GM19467 (cell line): ENCODE measurements around the gene IGF2BP3.
"Not testable (repeated sequence)": the region's sequence is repeated elsewhere in the genome, so short reads cannot be mapped to it uniquely, and the experiment has no call there.

Experiments used
- ATAC-seq: cut with Tn5 transposase; IDR thresholded peaks from one replicate; pipeline ENCODE4 v1.9.1; 2021; ENCODE audit warnings: mild to moderate bottlenecking, moderate library complexity; ENCODE audit not compliant: unreplicated experiment

Gene IGF2BP3

GRCh38 chr7:23426876-23427275, 43.4 kb downstream of the IGF2BP3 start:
- no peak for ATAC-seq

- no peak for ATAC-seq
These were observed 47.4 kb downstream of the IGF2BP3 start for GRCh38 chr7:23422909-23423308.

GRCh38 chr7:23422384-23422783, 47.9 kb downstream of the IGF2BP3 start:
- ATAC-seq: no peak

- no peak for ATAC-seq
These were observed 50.4 kb downstream of the IGF2BP3 start for GRCh38 chr7:23419845-23420244.

- no peak for ATAC-seq
These were observed 51.1 kb downstream of the IGF2BP3 start for GRCh38 chr7:23419160-23419559.

GRCh38 chr7:23418046-23418445, 52.2 kb downstream of the IGF2BP3 start:
- ATAC-seq: no peak

- no peak for ATAC-seq
These were observed 55.1 kb downstream of the IGF2BP3 start for GRCh38 chr7:23415198-23415597.

- peak; percentile 82 for ATAC-seq
These were observed 59.7 kb downstream of the IGF2BP3 start for GRCh38 chr7:23410446-23411183.

GRCh38 chr7:23406564-23406963, 63.7 kb downstream of the IGF2BP3 start:
- not testable (repeated sequence) for ATAC-seq

GRCh38 chr7:23405240-23405618, 65.1 kb downstream of the IGF2BP3 start:
- no peak for ATAC-seq

GRCh38 chr7:23404546-23405239, 65.6 kb downstream of the IGF2BP3 start:
- ATAC-seq: no peak

- ATAC-seq: no peak
These were observed 66.3 kb downstream of the IGF2BP3 start for GRCh38 chr7:23403970-23404369.

- not testable (repeated sequence) for ATAC-seq
These were observed 72.2 kb downstream of the IGF2BP3 start for GRCh38 chr7:23398090-23398489.

- no peak for ATAC-seq
These were observed 73.0 kb downstream of the IGF2BP3 start for GRCh38 chr7:23397241-23397640.

GRCh38 chr7:23396222-23397015, 73.9 kb downstream of the IGF2BP3 start:
- no peak for ATAC-seq

- ATAC-seq: no peak
These were observed 75.7 kb downstream of the IGF2BP3 start for GRCh38 chr7:23394488-23395171.

GRCh38 chr7:23393636-23394035, 76.7 kb downstream of the IGF2BP3 start:
- ATAC-seq: no peak

- ATAC-seq: no peak
These were observed 80.6 kb downstream of the IGF2BP3 start for GRCh38 chr7:23389701-23390100.

GRCh38 chr7:23387583-23387982, 82.7 kb downstream of the IGF2BP3 start:
- no peak for ATAC-seq

- no peak for ATAC-seq
These were observed 85.2 kb downstream of the IGF2BP3 start for GRCh38 chr7:23385140-23385539.

- ATAC-seq: no peak
These were observed 87.1 kb downstream of the IGF2BP3 start for GRCh38 chr7:23383225-23383624.
